Esophagus muscularis mucosa (tissue), 4 donors: ENCODE results near the gene MAN1A2. TPM values are rescaled to one million over a fixed set of nuclear protein-coding genes. Genes with fewer than 3 reads are reported as not detected.

Experiments
- DNase-seq: peaks from one replicate; pipeline ENCODE4 v3.0.0-alpha.2; 2017; ENCODE audit errors: extremely low spot score
- H3K27ac ChIP-seq, 4 donors: fragments of 200-600 bp; sonication (generic); replicated peaks in 1 of 4; 1 replicate in 3 of 4; 2 replicates in 1 of 4; pipeline ENCODE4 v1.5.1; 2016 to 2019; ENCODE audit warnings: mild to moderate bottlenecking in 1 of 4
- H3K27me3 ChIP-seq, 4 donors: fragments of 200-600 bp; sonication (generic); one replicate each; pipeline versions ENCODE4 v1.5.1 to v1.6.0; 2016 to 2019
- H3K36me3 ChIP-seq, 4 donors: fragments of 200-600 bp; sonication (generic); one replicate each; pipeline ENCODE4 v1.5.1; 2016 to 2019
- H3K4me1 ChIP-seq, 4 donors: fragments of 200-600 bp; sonication (generic); one replicate each; pipeline ENCODE4 v1.5.1; 2016 to 2019
- H3K4me3 ChIP-seq, 4 donors: fragments of 200-600 bp; sonication (generic); 1 replicate in 2 of 4; 2 replicates in 2 of 4; pipeline ENCODE4 v1.5.1; 2016 to 2019; ENCODE audit warnings: mild to moderate bottlenecking in 4 of 4, moderate library complexity in 1 of 4
- H3K9me3 ChIP-seq, 4 donors: fragments of 200-600 bp; sonication (generic); 1 replicate in 3 of 4; 2 replicates in 1 of 4; pipeline ENCODE4 v1.5.1; 2016 to 2019
- EP300 ChIP-seq: sonication (generic); formaldehyde crosslinking; IDR thresholded peaks from one replicate; pipeline ENCODE4 v1.6.1; 2017; ENCODE audit warnings: antibody characterized with exemption
- POLR2A ChIP-seq: fragments of 450-650 bp; IDR thresholded peaks from one replicate; pipeline ENCODE4 v1.6.1; 2017; ENCODE audit warnings: antibody characterized with exemption, moderate library complexity, mild to moderate bottlenecking, low read depth
- POLR2AphosphoS5 ChIP-seq, 2 donors: sonication (generic); formaldehyde crosslinking; IDR thresholded peaks; one replicate each; pipeline ENCODE4 v1.6.1; 2017; ENCODE audit warnings: antibody characterized with exemption in 2 of 2
- WGBS: methylation state at CpG from one replicate; pipeline ENCODE4 v1.1.5; 2018; 5-methylcytosine and 5-hydroxymethylcytosine counted together
- intact Hi-C: fragments of 100-400 bp; cut with DNase I; formaldehyde crosslinking; loops from one replicate; pipeline ENCODE4 v1.15.1; 2023
- total RNA-seq, 4 donors: library from RNA; depleted of rRNA; stranded (reverse); fragments of >200 nt; gene quantifications; one replicate each; pipeline versions ENCODE4 v1.1.0 to v1.2.1, GENCODE V29; 2016
- TF ChIP-seq, protein P1 (sequence below), 3 experiments: fragments of 200-600 bp in 2 of 3; fragments of 450-650 bp in 1 of 3; sonication (generic) in 2 of 3; IDR thresholded peaks; one replicate each; pipeline ENCODE4 v1.5.1; 2017 to 2019; ENCODE audit warnings: antibody characterized with exemption in 3 of 3, mild to moderate bottlenecking in 2 of 3, moderate library complexity in 1 of 3

Gene MAN1A2
- total RNA-seq, 4 donors from 2014 or later: 45.4 to 51.7 (median 48.3) TPM

DNA sequence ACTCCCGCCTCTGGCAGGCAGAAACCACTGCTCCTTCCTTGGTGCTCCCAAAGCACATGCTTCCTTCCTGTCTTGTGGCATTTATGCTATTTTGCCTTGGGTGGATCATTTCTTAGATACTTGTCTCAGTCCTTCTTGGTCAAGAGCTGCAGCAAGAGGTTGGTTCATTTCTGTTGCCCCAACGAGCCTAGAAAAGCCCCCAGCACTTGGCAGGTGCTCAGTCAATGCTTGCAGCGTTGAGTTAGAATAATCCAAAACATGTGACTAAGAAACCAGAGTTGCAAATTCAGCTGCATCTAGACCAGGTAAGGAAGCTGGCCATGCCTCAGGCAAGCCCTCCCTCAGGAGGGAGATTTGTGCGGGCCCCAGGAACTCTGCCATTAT, 196.2 kb downstream of the MAN1A2 start:
- intact Hi-C loops: no loop called here
- H3K27me3 ChIP-seq: no peaks in the 10 kb centered on the region
- H3K4me1 ChIP-seq: no peaks in the 10 kb centered on the region
- H3K27ac ChIP-seq: no peak overlapping the region
- H3K4me3 ChIP-seq: no peak overlapping the region
- no peaks in the 10 kb centered on the region for H3K36me3 ChIP-seq
- no peaks in the 10 kb centered on the region for H3K9me3 ChIP-seq
- WGBS: 77% methylated on average over 3 of the region's 4 CpGs
- no peak for DNase-seq
- TF ChIP-seq, protein P1, sequence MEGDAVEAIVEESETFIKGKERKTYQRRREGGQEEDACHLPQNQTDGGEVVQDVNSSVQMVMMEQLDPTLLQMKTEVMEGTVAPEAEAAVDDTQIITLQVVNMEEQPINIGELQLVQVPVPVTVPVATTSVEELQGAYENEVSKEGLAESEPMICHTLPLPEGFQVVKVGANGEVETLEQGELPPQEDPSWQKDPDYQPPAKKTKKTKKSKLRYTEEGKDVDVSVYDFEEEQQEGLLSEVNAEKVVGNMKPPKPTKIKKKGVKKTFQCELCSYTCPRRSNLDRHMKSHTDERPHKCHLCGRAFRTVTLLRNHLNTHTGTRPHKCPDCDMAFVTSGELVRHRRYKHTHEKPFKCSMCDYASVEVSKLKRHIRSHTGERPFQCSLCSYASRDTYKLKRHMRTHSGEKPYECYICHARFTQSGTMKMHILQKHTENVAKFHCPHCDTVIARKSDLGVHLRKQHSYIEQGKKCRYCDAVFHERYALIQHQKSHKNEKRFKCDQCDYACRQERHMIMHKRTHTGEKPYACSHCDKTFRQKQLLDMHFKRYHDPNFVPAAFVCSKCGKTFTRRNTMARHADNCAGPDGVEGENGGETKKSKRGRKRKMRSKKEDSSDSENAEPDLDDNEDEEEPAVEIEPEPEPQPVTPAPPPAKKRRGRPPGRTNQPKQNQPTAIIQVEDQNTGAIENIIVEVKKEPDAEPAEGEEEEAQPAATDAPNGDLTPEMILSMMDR (IDR thresholded peaks at IDR 0.05): no peak

DNA sequence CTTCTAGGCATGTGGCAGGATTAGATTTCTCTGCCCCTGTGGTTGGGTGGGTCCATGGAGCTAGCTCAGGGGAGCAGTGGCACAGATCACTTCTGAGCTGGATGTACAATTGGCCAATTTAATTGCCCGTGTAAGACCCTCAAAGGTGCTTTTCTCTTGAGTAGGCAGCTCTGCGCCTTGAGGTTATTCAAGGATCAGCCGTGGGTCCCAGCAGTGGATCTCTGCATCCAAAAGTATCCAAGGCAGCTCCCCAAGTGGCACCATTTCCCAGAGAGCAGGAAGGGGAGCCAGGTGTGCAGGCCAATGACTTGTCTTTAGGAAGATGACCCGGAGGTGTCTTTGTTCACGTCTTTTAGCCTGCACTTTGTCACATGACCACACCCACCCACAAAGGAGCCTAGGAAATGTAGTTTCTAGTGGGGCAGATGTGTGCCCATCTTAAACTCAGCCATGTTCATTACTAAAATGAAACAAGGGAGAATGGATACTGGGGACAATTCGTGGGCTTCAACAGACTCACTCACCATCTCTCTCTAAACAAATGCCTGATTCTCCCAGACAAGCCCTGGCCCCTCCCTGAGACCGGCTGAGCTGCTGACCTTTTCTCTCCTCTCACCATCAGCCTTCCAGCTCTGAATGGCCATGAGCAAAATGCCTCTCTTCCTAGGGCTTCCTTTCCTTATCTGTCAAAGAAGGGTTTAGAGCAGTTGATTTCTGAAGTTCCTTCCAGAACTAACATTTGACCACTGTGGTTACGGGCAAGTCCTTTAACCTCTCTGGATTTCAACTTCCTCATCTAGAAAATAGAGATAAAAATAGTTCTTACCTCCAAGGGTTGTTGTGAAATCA, 197.2 kb downstream of the MAN1A2 start:
- 73% methylated on average over 8 of the region's 8 CpGs for WGBS
- no peak overlapping the region for H3K4me3 ChIP-seq
- H3K27ac ChIP-seq: no peak overlapping the region
- intact Hi-C loops: no loop called here
- H3K9me3 ChIP-seq: no peaks in the 10 kb centered on the region
- no peaks in the 10 kb centered on the region for H3K27me3 ChIP-seq
- H3K4me1 ChIP-seq: peaks cover 0 to 2% (median 0%) of the 10 kb centered on the region in 4 donors
- peak; percentile 60 for DNase-seq
- no peaks in the 10 kb centered on the region for H3K36me3 ChIP-seq
- TF ChIP-seq POLR2A (no peak), EP300 (no peak), POLR2AphosphoS5 (IDR thresholded peaks at IDR 0.05) (no peak)
- TF ChIP-seq, protein P1 (IDR thresholded peaks at IDR 0.05): no peak

DNA sequence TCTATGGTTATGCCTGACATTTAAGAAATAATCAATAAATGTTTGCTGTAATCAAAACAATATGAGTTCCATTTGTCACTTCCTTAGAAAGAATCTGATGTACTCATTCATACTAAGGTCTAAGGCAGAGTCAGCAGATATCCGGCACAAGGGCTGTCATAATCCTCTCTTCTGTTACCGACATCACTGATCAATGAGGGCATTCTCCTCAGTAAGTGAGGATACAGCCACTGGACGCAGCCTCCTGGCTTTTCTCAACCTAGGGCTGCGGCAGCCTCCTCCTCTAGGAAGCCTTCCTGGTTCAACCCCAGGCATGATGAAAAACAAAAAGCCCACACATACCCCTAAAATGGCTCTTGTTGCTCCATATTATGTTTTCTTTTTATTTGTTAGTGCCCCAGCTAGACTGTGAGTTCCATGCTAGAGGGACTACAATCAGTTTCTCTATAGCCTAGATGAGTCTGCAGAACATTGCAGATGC, 197.9 kb downstream of the MAN1A2 start:
- Histone ChIP-seq H3K27ac (no peak overlapping the region), H3K4me3 (no peak overlapping the region), H3K27me3 (no peaks in the 10 kb centered on the region), H3K9me3 (no peaks in the 10 kb centered on the region), H3K4me1 (peaks cover 0 to 8% (median 0%) of the 10 kb centered on the region in 4 donors), H3K36me3 (no peaks in the 10 kb centered on the region)
- TF ChIP-seq EP300: no peak
- TF ChIP-seq POLR2AphosphoS5 (IDR thresholded peaks at IDR 0.05): no peak
- no peak for TF ChIP-seq POLR2A
- TF ChIP-seq, protein P1 (IDR thresholded peaks at IDR 0.05): no peak
- 75% methylated on average over 4 of the region's 4 CpGs for WGBS
- intact Hi-C loops: no loop called here
- DNase-seq: no peak

DNA sequence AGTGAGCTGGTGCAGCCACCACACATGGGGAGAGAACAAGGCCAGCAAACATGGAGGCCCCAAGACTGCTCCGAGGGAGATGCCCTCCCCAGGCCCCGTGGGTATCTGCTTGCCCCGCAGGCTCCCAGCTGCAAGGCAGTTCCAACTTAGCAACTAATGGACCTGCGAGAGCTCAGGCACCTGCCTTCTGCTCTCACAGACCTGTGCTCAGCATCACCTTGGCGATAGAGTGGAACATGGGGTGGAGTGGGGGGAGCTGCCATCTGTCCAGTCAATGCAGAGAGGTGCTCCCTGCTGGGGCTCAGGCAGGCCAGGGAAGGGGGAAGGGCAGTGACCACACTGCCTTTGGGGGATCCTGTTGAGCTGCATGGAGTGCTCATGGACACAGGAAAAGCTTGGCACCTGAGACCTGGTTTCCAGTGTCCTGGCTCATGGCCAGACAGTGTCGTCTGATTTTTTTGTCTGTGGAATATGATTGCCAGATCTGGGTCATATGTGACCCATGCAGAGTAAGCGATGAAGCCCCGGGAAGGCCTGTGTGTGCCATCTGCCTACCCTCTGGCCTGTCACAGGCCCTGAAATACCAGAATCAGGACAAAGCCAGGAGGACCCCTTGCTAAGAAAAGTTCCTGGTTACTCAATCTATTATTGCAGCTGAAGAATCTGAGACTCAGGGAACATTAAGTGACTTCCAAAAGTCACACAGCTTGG, 198.7 kb downstream of the MAN1A2 start:
- no peak for TF ChIP-seq POLR2A
- TF ChIP-seq EP300: no peak
- TF ChIP-seq, protein P1 (IDR thresholded peaks at IDR 0.05): no peak
- no peak for TF ChIP-seq POLR2AphosphoS5 (IDR thresholded peaks at IDR 0.05)
- intact Hi-C loops: no loop called here
- Histone ChIP-seq H3K4me3 (no peak overlapping the region), H3K9me3 (no peaks in the 10 kb centered on the region), H3K27me3 (no peaks in the 10 kb centered on the region), H3K36me3 (no peaks in the 10 kb centered on the region), H3K27ac (no peak overlapping the region), H3K4me1 (peaks cover 0 to 8% (median 0%) of the 10 kb centered on the region in 4 donors)
- WGBS: 75% methylated on average over 7 of the region's 8 CpGs
- DNase-seq: no peak
